Osteoblast (primary cell): ENCODE results near the gene NR1I3. TPM values are rescaled to one million over a fixed set of nuclear protein-coding genes. Genes with fewer than 3 reads are reported as not detected.

Source experiments
- DNase-seq: peaks from one replicate; pipeline ENCODE4 v3.0.0; 2011; ENCODE audit warnings: low spot score, mixed read lengths; ENCODE audit not compliant: insufficient read length; ENCODE audit errors: missing footprints
- H2AFZ ChIP-seq: 2 replicates; pipeline ENCODE4 v1.6.0; 2011; ENCODE audit warnings: mild to moderate bottlenecking, low read length
- H3K27ac ChIP-seq: 2 replicates; pipeline ENCODE4 v1.5.1; 2011; ENCODE audit warnings: mild to moderate bottlenecking, low read depth, low read length, moderate library complexity
- H3K27me3 ChIP-seq: 2 replicates; pipeline ENCODE4 v1.6.0; 2012; ENCODE audit warnings: mild to moderate bottlenecking, control low read depth, inconsistent platforms, low read length, moderate library complexity; ENCODE audit not compliant: insufficient read depth
- H3K36me3 ChIP-seq: 2 replicates; pipeline ENCODE4 v1.5.1; 2011; ENCODE audit warnings: mild to moderate bottlenecking, low read length, control low read depth, moderate library complexity; ENCODE audit not compliant: insufficient read depth
- H3K4me1 ChIP-seq: 2 replicates; pipeline ENCODE4 v1.5.1; 2011; ENCODE audit warnings: mild to moderate bottlenecking, low read length, control low read depth, moderate library complexity; ENCODE audit not compliant: insufficient read depth
- H3K4me2 ChIP-seq: 2 replicates; pipeline ENCODE4 v1.6.0; 2011; ENCODE audit warnings: mild to moderate bottlenecking, low read length; ENCODE audit not compliant: insufficient read depth
- H3K4me3 ChIP-seq: fragments of 200-600 bp; sonication (generic); 3 replicates; pipeline ENCODE4 v1.5.1; 2012; ENCODE audit warnings: mild to moderate bottlenecking, low read length, inconsistent platforms; ENCODE audit not compliant: insufficient read depth
- H3K79me2 ChIP-seq: 2 replicates; pipeline ENCODE4 v1.6.0; 2012; ENCODE audit warnings: mild to moderate bottlenecking, low read length, control low read depth, inconsistent platforms; ENCODE audit not compliant: insufficient read depth
- H3K9me3 ChIP-seq: 2 replicates; pipeline ENCODE4 v1.5.1; 2011; ENCODE audit warnings: low read depth, low read length, control low read depth
- H4K20me1 ChIP-seq: 2 replicates; pipeline ENCODE4 v1.6.0; 2012; ENCODE audit warnings: mild to moderate bottlenecking, low read length, control low read depth; ENCODE audit not compliant: insufficient read depth
- total RNA-seq: library from RNA; depleted of rRNA; stranded (reverse); fragments of >200 nt; gene quantifications from 2 replicates; pipeline ENCODE4 v1.2.3, GENCODE V29; 2012
- TF ChIP-seq, protein P1 (sequence below): IDR thresholded peaks from 2 replicates; pipeline ENCODE4 v1.5.1; 2011; ENCODE audit warnings: mild to moderate bottlenecking, low read depth, low read length, moderate library complexity; ENCODE audit errors: extremely low read depth

Gene NR1I3
- total RNA-seq, 1 donor, result not detected

DNA sequence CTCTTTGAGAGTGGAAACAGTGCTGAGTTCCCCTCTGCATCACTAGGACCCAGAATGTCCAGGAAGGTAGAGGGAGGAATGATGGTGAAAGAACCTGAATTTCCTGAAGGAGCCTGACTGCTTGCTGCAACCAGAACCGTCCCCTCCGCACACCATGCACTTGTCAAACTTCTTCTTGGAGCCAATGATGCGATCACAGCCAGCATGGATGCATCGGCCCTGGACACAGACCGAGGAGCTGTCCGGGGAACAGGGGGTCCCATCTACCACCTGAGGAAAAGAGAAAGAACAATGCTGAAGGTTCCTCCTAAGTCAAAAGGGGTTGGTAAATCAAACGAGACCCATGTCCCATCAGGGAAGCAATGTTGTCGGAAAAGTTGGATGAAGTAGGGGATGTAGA, 46.0 kb downstream of the NR1I3 start:
- peaks cover 7% of the 10 kb centered on the region for H3K79me2 ChIP-seq
- no peaks in the 10 kb centered on the region for H4K20me1 ChIP-seq
- TF ChIP-seq, protein P1, sequence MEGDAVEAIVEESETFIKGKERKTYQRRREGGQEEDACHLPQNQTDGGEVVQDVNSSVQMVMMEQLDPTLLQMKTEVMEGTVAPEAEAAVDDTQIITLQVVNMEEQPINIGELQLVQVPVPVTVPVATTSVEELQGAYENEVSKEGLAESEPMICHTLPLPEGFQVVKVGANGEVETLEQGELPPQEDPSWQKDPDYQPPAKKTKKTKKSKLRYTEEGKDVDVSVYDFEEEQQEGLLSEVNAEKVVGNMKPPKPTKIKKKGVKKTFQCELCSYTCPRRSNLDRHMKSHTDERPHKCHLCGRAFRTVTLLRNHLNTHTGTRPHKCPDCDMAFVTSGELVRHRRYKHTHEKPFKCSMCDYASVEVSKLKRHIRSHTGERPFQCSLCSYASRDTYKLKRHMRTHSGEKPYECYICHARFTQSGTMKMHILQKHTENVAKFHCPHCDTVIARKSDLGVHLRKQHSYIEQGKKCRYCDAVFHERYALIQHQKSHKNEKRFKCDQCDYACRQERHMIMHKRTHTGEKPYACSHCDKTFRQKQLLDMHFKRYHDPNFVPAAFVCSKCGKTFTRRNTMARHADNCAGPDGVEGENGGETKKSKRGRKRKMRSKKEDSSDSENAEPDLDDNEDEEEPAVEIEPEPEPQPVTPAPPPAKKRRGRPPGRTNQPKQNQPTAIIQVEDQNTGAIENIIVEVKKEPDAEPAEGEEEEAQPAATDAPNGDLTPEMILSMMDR, result no peak
- peaks cover 9% of the 10 kb centered on the region for H3K4me1 ChIP-seq
- H3K4me3 ChIP-seq, result no peak overlapping the region
- H2AFZ ChIP-seq, result no peak overlapping the region
- H3K27me3 ChIP-seq, result no peaks in the 10 kb centered on the region
- DNase-seq, result no peak
- peaks cover 17% of the 10 kb centered on the region for H3K36me3 ChIP-seq
- H3K27ac ChIP-seq, result peak overlapping the region; percentile 13
- no peak overlapping the region for H3K4me2 ChIP-seq
- H3K9me3 ChIP-seq, result no peaks in the 10 kb centered on the region

DNA sequence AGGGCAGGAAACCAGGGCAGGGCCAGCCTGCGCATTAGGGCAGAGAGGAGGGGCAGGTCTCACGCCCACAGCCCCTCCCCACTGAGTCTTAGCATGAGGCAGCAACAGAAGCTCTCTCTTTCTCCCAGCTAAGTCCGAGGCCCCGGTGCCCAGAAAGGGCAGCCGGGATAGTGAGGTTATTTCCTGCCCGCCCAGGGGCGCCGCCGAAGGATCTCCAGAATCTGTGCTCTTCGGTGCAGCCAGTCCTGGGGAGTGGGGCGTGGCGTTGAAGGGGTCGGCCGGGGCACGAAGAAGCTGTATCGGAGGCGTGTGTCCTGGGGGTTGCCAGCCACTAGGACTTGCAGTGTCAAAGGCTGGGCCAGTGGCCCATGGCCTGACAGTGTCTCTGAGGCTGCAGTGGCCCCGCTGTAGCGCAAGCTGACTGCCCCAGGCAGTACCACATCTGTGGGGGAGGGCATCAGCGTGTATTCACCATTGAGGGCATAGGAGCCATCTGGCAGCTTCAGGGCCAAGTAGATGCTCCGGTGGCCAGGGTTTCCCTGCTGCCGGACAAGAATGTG, 47.0 kb downstream of the NR1I3 start:
- no peak for DNase-seq
- Histone ChIP-seq H3K4me1 (peaks cover 3% of the 10 kb centered on the region), H4K20me1 (no peaks in the 10 kb centered on the region), H3K27me3 (no peaks in the 10 kb centered on the region), H3K4me3 (no peak overlapping the region), H2AFZ (no peak overlapping the region), H3K79me2 (no peaks in the 10 kb centered on the region), H3K9me3 (no peaks in the 10 kb centered on the region), H3K4me2 (no peak overlapping the region), H3K27ac (no peak overlapping the region), H3K36me3 (peaks cover 17% of the 10 kb centered on the region)
- TF ChIP-seq, protein P1, result no peak

DNA sequence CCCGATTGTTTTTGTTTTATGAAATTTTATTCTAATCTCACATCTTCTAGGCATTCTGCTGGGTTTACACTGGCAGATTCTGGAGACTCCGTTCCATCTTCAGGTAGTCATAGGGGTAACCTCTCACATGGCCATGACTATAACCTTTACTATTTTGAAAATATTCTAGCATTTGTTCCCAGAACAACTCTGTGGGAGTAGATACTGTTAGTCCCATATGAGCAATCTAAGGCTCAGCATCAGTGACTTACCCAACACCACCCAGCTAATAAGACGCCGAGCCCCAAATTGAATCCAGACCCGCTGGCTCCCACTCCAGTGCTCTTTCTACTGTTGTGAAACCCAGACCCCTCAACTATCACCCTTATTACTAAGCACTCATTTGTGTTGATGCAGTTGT, 49.0 kb downstream of the NR1I3 start:
- H3K27me3 ChIP-seq, result no peaks in the 10 kb centered on the region
- DNase-seq, result no peak
- H2AFZ ChIP-seq, result no peak overlapping the region
- no peaks in the 10 kb centered on the region for H3K79me2 ChIP-seq
- peaks cover 15% of the 10 kb centered on the region for H3K4me1 ChIP-seq
- no peaks in the 10 kb centered on the region for H3K9me3 ChIP-seq
- H3K36me3 ChIP-seq, result peaks cover 17% of the 10 kb centered on the region
- H3K4me2 ChIP-seq, result no peak overlapping the region
- no peaks in the 10 kb centered on the region for H4K20me1 ChIP-seq
- H3K4me3 ChIP-seq, result no peak overlapping the region
- H3K27ac ChIP-seq, result peak overlapping the region; percentile 74
- TF ChIP-seq, protein P1, result no peak

DNA sequence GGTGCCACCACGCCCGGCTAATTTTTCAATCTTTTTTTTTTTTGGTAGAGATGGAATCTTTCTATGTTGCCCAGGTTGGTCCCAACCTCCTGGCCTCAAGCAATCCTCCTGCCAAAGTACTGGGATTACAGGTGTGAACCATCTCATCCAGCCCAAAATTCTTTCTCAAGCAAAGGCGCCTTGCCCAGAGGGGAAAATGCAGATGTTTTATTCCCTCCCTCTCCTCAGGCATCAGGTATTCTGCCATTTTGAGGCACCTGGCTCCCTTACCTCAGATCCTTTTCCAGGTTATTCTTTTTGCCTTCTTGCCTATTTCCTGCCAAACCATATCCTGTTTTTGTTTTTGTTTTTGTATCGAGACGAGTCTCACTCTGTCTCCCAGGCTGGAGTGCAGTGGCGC, 49.6 kb downstream of the NR1I3 start:
- no peaks in the 10 kb centered on the region for H3K27me3 ChIP-seq
- peaks cover 15% of the 10 kb centered on the region for H3K4me1 ChIP-seq
- H2AFZ ChIP-seq, result no peak overlapping the region
- TF ChIP-seq, protein P1, result no peak
- H3K9me3 ChIP-seq, result no peaks in the 10 kb centered on the region
- DNase-seq, result no peak
- H3K4me2 ChIP-seq, result no peak overlapping the region
- peaks cover 17% of the 10 kb centered on the region for H3K36me3 ChIP-seq
- H4K20me1 ChIP-seq, result no peaks in the 10 kb centered on the region
- H3K27ac ChIP-seq, result no peak overlapping the region
- no peak overlapping the region for H3K4me3 ChIP-seq
- H3K79me2 ChIP-seq, result no peaks in the 10 kb centered on the region
